ENCODE measurements around the gene ZSCAN31. TPM values are rescaled to one million over a fixed set of nuclear protein-coding genes. Genes with fewer than 3 reads are reported as not detected.

The ZSCAN31 gene
- total RNA-seq, 1 experiment from 2014 or later, result 6.6 TPM

DNA sequence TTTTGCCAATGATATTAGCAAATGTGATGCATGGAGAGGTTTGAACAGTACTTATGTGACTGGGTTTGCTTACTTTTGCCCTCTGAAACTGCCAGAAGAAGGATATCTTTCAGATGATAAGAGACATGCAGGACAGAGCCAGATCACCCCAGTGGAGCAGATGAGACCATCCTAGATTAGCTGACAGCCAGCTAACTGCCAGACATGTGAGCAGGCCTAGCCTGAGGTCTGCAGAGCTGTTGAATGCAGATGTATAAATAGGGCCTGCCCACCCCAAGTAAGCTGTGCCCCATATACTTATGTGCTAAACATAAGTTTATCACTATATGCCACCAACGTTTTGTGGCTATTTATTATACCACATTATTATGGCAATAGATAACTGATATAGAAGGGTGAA, 5.9 kb downstream of the ZSCAN31 start:
- Mint-ChIP-seq H3K4me1 (peaks cover 9% of the 10 kb centered on the region), H3K4me3 (no peak overlapping the region), H3K27ac (no peak overlapping the region), H3K27me3 (ENCODE audit: low read depth) (peaks cover 3% of the 10 kb centered on the region; the same call in 1 of the 2 replicates), H3K9me3 (peaks cover 44% of the 10 kb centered on the region), H3K36me3 (peaks cover 45% of the 10 kb centered on the region)
- no peak for ATAC-seq
- no peak for DNase-seq (ENCODE audit: low spot score)
- CTCF ChIA-PET, result no interaction called here
- TF ChIP-seq, protein P1, sequence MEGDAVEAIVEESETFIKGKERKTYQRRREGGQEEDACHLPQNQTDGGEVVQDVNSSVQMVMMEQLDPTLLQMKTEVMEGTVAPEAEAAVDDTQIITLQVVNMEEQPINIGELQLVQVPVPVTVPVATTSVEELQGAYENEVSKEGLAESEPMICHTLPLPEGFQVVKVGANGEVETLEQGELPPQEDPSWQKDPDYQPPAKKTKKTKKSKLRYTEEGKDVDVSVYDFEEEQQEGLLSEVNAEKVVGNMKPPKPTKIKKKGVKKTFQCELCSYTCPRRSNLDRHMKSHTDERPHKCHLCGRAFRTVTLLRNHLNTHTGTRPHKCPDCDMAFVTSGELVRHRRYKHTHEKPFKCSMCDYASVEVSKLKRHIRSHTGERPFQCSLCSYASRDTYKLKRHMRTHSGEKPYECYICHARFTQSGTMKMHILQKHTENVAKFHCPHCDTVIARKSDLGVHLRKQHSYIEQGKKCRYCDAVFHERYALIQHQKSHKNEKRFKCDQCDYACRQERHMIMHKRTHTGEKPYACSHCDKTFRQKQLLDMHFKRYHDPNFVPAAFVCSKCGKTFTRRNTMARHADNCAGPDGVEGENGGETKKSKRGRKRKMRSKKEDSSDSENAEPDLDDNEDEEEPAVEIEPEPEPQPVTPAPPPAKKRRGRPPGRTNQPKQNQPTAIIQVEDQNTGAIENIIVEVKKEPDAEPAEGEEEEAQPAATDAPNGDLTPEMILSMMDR (IDR thresholded peaks at IDR 0.05), result no peak
- TF ChIP-seq HMGA2 (CRISPR knock-in tag; IDR thresholded peaks at IDR 0.05), result no peak
- TF ChIP-seq ZNF671 (CRISPR knock-in tag; IDR thresholded peaks at IDR 0.05), result no peak
- no peak for TF ChIP-seq ZNF317 (CRISPR knock-in tag; IDR thresholded peaks at IDR 0.05; ENCODE audit: borderline replicate concordance, low read depth)
- TF ChIP-seq, protein P2, sequence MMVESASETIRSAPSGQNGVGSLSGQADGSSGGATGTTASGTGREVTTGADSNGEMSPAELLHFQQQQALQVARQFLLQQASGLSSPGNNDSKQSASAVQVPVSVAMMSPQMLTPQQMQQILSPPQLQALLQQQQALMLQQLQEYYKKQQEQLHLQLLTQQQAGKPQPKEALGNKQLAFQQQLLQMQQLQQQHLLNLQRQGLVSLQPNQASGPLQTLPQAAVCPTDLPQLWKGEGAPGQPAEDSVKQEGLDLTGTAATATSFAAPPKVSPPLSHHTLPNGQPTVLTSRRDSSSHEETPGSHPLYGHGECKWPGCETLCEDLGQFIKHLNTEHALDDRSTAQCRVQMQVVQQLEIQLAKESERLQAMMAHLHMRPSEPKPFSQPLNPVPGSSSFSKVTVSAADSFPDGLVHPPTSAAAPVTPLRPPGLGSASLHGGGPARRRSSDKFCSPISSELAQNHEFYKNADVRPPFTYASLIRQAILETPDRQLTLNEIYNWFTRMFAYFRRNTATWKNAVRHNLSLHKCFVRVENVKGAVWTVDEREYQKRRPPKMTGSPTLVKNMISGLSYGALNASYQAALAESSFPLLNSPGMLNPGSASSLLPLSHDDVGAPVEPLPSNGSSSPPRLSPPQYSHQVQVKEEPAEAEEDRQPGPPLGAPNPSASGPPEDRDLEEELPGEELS (CRISPR knock-in tag; IDR thresholded peaks at IDR 0.05), result no peak
- TF ChIP-seq ATF1 (CRISPR knock-in tag; IDR thresholded peaks at IDR 0.05), result no peak
- TF ChIP-seq, protein P3, sequence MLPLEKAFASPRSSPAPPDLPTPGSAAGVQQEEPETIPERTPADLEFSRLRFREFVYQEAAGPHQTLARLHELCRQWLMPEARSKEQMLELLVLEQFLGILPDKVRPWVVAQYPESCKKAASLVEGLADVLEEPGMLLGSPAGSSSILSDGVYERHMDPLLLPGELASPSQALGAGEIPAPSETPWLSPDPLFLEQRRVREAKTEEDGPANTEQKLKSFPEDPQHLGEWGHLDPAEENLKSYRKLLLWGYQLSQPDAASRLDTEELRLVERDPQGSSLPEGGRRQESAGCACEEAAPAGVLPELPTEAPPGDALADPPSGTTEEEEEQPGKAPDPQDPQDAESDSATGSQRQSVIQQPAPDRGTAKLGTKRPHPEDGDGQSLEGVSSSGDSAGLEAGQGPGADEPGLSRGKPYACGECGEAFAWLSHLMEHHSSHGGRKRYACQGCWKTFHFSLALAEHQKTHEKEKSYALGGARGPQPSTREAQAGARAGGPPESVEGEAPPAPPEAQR (CRISPR knock-in tag; IDR thresholded peaks at IDR 0.05), result no peak
- no peak for TF ChIP-seq KAT7 (CRISPR knock-in tag; IDR thresholded peaks at IDR 0.05; ENCODE audit: borderline replicate concordance)
- POLR2A ChIA-PET, result no interaction called here

DNA sequence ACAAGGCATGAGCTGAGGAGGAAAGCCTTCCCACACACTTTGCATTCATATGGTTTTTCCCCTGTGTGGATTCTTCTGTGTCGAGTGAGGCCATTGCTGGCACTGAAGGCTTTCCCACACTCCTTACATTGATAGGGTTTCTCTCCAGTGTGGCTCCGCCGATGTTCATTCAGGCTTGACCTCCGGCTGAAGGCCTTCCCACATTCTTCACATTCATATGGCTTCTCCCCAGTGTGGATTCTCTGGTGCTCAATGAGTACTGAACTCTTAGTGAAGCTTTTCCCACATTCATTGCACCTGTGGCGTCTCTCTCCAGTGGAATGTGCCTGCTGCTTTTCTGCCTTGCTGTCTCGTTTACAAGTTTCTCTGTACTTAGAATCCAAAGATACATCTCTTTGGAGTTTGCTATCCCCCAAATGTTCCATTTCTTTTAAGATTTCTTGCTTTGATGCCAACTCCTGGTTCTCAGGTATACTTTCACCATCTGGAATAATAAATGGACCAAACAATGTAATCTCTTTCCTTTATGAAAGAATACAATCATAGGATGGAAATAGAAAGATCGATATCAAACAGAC, 9.5 kb downstream of the ZSCAN31 start:
- ChIA-PET CTCF (no interaction called here), POLR2A (no interaction called here)
- TF ChIP-seq IRF2 (CRISPR knock-in tag; IDR thresholded peaks at IDR 0.05; ENCODE audit: borderline replicate concordance, low read depth) (no peak), GRHL2 (CRISPR knock-in tag; IDR thresholded peaks at IDR 0.05; ENCODE audit: insufficient replicate concordance, severe bottlenecking) (no peak), GTF2I (CRISPR knock-in tag; conservative IDR thresholded peaks at IDR 0.05) (0 out of 2 replicates have a peak, but pooled peaks have one; percentile 36)
- no peaks in the 10 kb centered on the region for H3K4me1 Mint-ChIP-seq
- no peak for DNase-seq (ENCODE audit: low spot score)
- peaks cover 54% of the 10 kb centered on the region for H3K9me3 Mint-ChIP-seq
- no peak overlapping the region for H3K4me3 Mint-ChIP-seq
- peaks cover 3% of the 10 kb centered on the region; the same call in 1 of the 2 replicates for H3K27me3 Mint-ChIP-seq (ENCODE audit: low read depth)
- peaks cover 54% of the 10 kb centered on the region for H3K36me3 Mint-ChIP-seq
- ATAC-seq, result no peak
- H3K27ac Mint-ChIP-seq, result no peak overlapping the region

DNA sequence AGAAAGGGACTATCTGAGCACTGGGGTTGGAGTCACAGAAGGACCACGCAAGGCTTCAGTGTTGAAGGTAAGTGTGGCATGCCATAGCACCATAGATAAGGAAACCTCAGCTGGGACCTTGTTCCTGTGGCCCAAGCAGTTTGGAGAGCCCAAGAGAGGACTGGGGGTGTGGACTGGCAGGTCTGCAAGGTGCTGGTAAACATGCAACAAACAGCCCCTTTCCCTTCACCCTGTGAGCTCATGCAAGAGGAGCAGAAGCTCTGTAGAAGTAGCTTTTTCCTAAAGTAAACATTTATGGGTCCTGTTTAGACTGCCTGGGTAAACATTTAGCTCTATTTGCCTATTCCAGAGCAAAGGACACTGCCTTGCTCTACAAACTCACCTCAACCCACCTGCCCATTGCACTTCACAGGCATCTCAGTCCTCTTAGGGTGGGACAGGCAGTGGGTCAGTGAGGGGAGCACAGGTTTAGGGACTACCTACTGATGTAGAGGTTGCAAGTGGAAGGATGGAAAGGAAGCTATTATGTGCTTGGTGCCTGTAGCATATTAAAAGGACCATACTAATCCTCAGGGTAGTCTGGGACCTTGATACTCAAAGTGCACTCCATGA, 12.0 kb downstream of the ZSCAN31 start:
- Mint-ChIP-seq H3K27ac (no peak overlapping the region), H3K36me3 (peaks cover 51% of the 10 kb centered on the region), H3K4me1 (no peaks in the 10 kb centered on the region), H3K27me3 (ENCODE audit: low read depth) (peaks cover 3% of the 10 kb centered on the region; the same call in 1 of the 2 replicates), H3K9me3 (peaks cover 57% of the 10 kb centered on the region), H3K4me3 (no peak overlapping the region)
- ATAC-seq, result no peak
- DNase-seq (ENCODE audit: low spot score), result no peak
- ChIA-PET CTCF (no interaction called here), POLR2A (no interaction called here)
- TF ChIP-seq GABPB1 (CRISPR knock-in tag; IDR thresholded peaks at IDR 0.05) (peak; percentile 52; the same call in 1 of the 2 replicates), NR1H2 (CRISPR knock-in tag; IDR thresholded peaks at IDR 0.05) (no peak)
- TF ChIP-seq, protein P4, sequence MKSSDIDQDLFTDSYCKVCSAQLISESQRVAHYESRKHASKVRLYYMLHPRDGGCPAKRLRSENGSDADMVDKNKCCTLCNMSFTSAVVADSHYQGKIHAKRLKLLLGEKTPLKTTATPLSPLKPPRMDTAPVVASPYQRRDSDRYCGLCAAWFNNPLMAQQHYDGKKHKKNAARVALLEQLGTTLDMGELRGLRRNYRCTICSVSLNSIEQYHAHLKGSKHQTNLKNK (CRISPR knock-in tag; IDR thresholded peaks at IDR 0.05), result no peak

All from WTC11 (cell line).